ENCODE results near the gene NABP1. TPM values are rescaled to one million over a fixed set of nuclear protein-coding genes. Genes with fewer than 3 reads are reported as not detected.
A peak's percentile ranks its signal among the peaks of the same experiment; 100 is the strongest.

NABP1 gene
- total RNA-seq, 1 experiment from 2014 or later = 46.5 TPM

- no peaks in the 10 kb centered on the region for H3K36me3 ChIP-seq (ENCODE audit: low read depth)
- no peak overlapping the region; the same call in 1 of the 2 replicates for H3K4me2 ChIP-seq
- DNase-seq = peak in 1 of 2 experiments; percentile 38
- no peaks in the 10 kb centered on the region for H3K4me1 ChIP-seq (replicated peaks; ENCODE audit: insufficient read depth)
- no peaks in the 10 kb centered on the region for H3F3A ChIP-seq (ENCODE audit: insufficient read depth, low read depth)
- H3K9me3 ChIP-seq (ENCODE audit: insufficient read depth, low read depth) = no peaks in the 10 kb centered on the region
- H3K9me2 ChIP-seq (ENCODE audit: insufficient read depth) = no peaks in the 10 kb centered on the region; the same call in 1 of the 2 replicates
- H4K20me1 ChIP-seq (ENCODE audit: insufficient read depth) = no peaks in the 10 kb centered on the region
- no TSS peak for BruUV-seq (replicated peaks)
- intact Hi-C loops (cut with micrococcal nuclease; ENCODE audit: unreplicated experiment) = no loop called here
- no peak for TF ChIP-seq CTCF (conservative IDR thresholded peaks at IDR 0.05)
- no peak for TF ChIP-seq EZH2 (IDR thresholded peaks at IDR 0.05; ENCODE audit: low read depth)
- CTCF ChIA-PET = no interaction called here
- POLR2A ChIA-PET (ENCODE audit: unreplicated experiment) = no interaction called here
- H2AFZ ChIP-seq = no peak overlapping the region
- H3K79me2 ChIP-seq (ENCODE audit: low read depth) = no peaks in the 10 kb centered on the region
- H3K27me3 ChIP-seq (ENCODE audit: insufficient read depth, low read depth) = no peaks in the 10 kb centered on the region
- H3K4me3 ChIP-seq = no peak overlapping the region
- no peak overlapping the region for H3K27ac ChIP-seq
Measured at GRCh38 chr2:191664823-191665677, 12.9 kb upstream of the NABP1 start.

GRCh38 chr2:191666226-191666625 lies 11.7 kb upstream of the NABP1 start:
- H2AFZ ChIP-seq = no peak overlapping the region
- TF ChIP-seq EZH2 (IDR thresholded peaks at IDR 0.05; ENCODE audit: low read depth) (no peak), CTCF (conservative IDR thresholded peaks at IDR 0.05) (no peak)

GRCh38 chr2:191666732-191667131 lies 11.2 kb upstream of the NABP1 start:
- H4K20me1 ChIP-seq (ENCODE audit: insufficient read depth) = no peaks in the 10 kb centered on the region
- no peaks in the 10 kb centered on the region for H3K4me1 ChIP-seq (replicated peaks; ENCODE audit: insufficient read depth)
- H3K4me2 ChIP-seq = no peak overlapping the region
- BruUV-seq (replicated peaks) = no TSS peak
- ChIA-PET POLR2A (ENCODE audit: unreplicated experiment) (interaction anchor here (0.5 kb wide), 1 partner anchor 60 kb away, joined by 4 read pairs; no protein-coding TSS in a partner anchor), CTCF (no interaction called here)
- H2AFZ ChIP-seq = no peak overlapping the region
- H3K4me3 ChIP-seq = no peak overlapping the region
- DNase-seq = no peak
- H3K27ac ChIP-seq = no peak overlapping the region
- H3K36me3 ChIP-seq (ENCODE audit: low read depth) = no peaks in the 10 kb centered on the region
- TF ChIP-seq CTCF (conservative IDR thresholded peaks at IDR 0.05) = no peak
- H3F3A ChIP-seq (ENCODE audit: insufficient read depth, low read depth) = no peaks in the 10 kb centered on the region
- no peaks in the 10 kb centered on the region for H3K79me2 ChIP-seq (ENCODE audit: low read depth)
- H3K27me3 ChIP-seq (ENCODE audit: insufficient read depth, low read depth) = no peaks in the 10 kb centered on the region
- no peaks in the 10 kb centered on the region for H3K9me2 ChIP-seq (ENCODE audit: insufficient read depth)
- intact Hi-C loops (cut with micrococcal nuclease; ENCODE audit: unreplicated experiment) = no loop called here
- no peaks in the 10 kb centered on the region for H3K9me3 ChIP-seq (ENCODE audit: insufficient read depth, low read depth)

More at GRCh38 chr2:191666226-191666625, 11.7 kb upstream of the NABP1 start:
- Histone ChIP-seq H3K4me2 (no peak overlapping the region), H3K4me3 (no peak overlapping the region), H3K27me3 (ENCODE audit: insufficient read depth, low read depth) (no peaks in the 10 kb centered on the region), H3K4me1 (replicated peaks; ENCODE audit: insufficient read depth) (no peaks in the 10 kb centered on the region), H3K79me2 (ENCODE audit: low read depth) (no peaks in the 10 kb centered on the region), H3K36me3 (ENCODE audit: low read depth) (no peaks in the 10 kb centered on the region), H3K9me3 (ENCODE audit: insufficient read depth, low read depth) (no peaks in the 10 kb centered on the region), H4K20me1 (ENCODE audit: insufficient read depth) (no peaks in the 10 kb centered on the region), H3K27ac (no peak overlapping the region), H3F3A (ENCODE audit: insufficient read depth, low read depth) (no peaks in the 10 kb centered on the region), H3K9me2 (ENCODE audit: insufficient read depth) (no peaks in the 10 kb centered on the region; the same call in 1 of the 2 replicates)
- no peak for DNase-seq
- POLR2A ChIA-PET (ENCODE audit: unreplicated experiment) = interaction anchor here (0.5 kb wide), 1 partner anchor 60 kb away, joined by 4 read pairs; no protein-coding TSS in a partner anchor
- intact Hi-C loops (cut with micrococcal nuclease; ENCODE audit: unreplicated experiment) = no loop called here
- CTCF ChIA-PET = no interaction called here
- no TSS peak for BruUV-seq (replicated peaks)
